Hepatocyte (in vitro differentiated cells): ENCODE measurements around the gene GPR39. TPM values are rescaled to one million over a fixed set of nuclear protein-coding genes. Genes with fewer than 3 reads are reported as not detected.
"Not testable (repeated sequence)": the region's sequence is repeated elsewhere in the genome, so short reads cannot be mapped to it uniquely, and the experiment has no call there.

ENCODE experiments used
- DNase-seq: peaks from one replicate; pipeline ENCODE4 v3.0.0-alpha.2; 2016; ENCODE audit warnings: low spot score
- H2AFZ ChIP-seq: fragments of 200-600 bp; sonication (generic); 2 replicates; pipeline ENCODE4 v1.6.0; 2016; ENCODE audit warnings: antibody characterized with exemption, mild to moderate bottlenecking
- H3K27ac ChIP-seq: fragments of 200-600 bp; sonication (generic); 2 replicates; pipeline ENCODE4 v1.5.1; 2016; ENCODE audit warnings: mild to moderate bottlenecking
- H3K27me3 ChIP-seq: fragments of 200-600 bp; sonication (generic); 2 replicates; pipeline ENCODE4 v1.6.1; 2016
- H3K36me3 ChIP-seq: fragments of 200-600 bp; sonication (generic); replicated peaks from 2 replicates; pipeline ENCODE4 v1.5.1; 2016; ENCODE audit warnings: low read depth; ENCODE audit not compliant: insufficient read depth
- H3K4me1 ChIP-seq: fragments of 200-600 bp; sonication (generic); 2 replicates; pipeline ENCODE4 v1.5.1; 2016; ENCODE audit warnings: mild to moderate bottlenecking, moderate library complexity; ENCODE audit not compliant: insufficient read depth
- H3K4me2 ChIP-seq: fragments of 200-600 bp; sonication (generic); 2 replicates; pipeline ENCODE4 v1.6.0; 2016
- H3K4me3 ChIP-seq: fragments of 200-600 bp; sonication (generic); 2 replicates; pipeline ENCODE4 v1.5.1; 2016; ENCODE audit warnings: mild to moderate bottlenecking
- H3K79me2 ChIP-seq: fragments of 200-600 bp; sonication (generic); 2 replicates; pipeline ENCODE4 v1.6.0; 2017; ENCODE audit warnings: mild to moderate bottlenecking
- H3K9me2 ChIP-seq: fragments of 200-600 bp; sonication (generic); replicated peaks from 2 replicates; pipeline ENCODE4 v1.6.0; 2017; ENCODE audit warnings: mild to moderate bottlenecking; ENCODE audit not compliant: insufficient read depth
- H3K9me3 ChIP-seq: fragments of 200-600 bp; sonication (generic); 2 replicates; pipeline ENCODE4 v1.5.1; 2016; ENCODE audit warnings: low read depth, mild to moderate bottlenecking
- H4K20me1 ChIP-seq: fragments of 200-600 bp; sonication (generic); 2 replicates; pipeline ENCODE4 v1.6.0; 2016; ENCODE audit warnings: mild to moderate bottlenecking; ENCODE audit not compliant: insufficient read depth, poor library complexity, severe bottlenecking
- CTCF ChIP-seq: fragments of 200-600 bp; sonication (generic); IDR thresholded peaks from 2 replicates; pipeline ENCODE4 v1.5.1; 2016; ENCODE audit warnings: antibody characterized with exemption, mild to moderate bottlenecking; ENCODE audit not compliant: poor library complexity
- EZH2 ChIP-seq: fragments of 200-600 bp; sonication (generic); IDR thresholded peaks from 2 replicates; pipeline ENCODE4 v1.6.1; 2016; ENCODE audit warnings: antibody characterized with exemption, mild to moderate bottlenecking, borderline replicate concordance
- EZH2phosphoT487 ChIP-seq: fragments of 200-600 bp; sonication (generic); IDR thresholded peaks from one replicate; pipeline ENCODE4 v1.6.1; 2018; ENCODE audit warnings: antibody characterized with exemption, mild to moderate bottlenecking, low read depth, moderate library complexity; ENCODE audit not compliant: unreplicated experiment, severe bottlenecking
- WGBS: methylation state at CpG from one replicate; pipeline ENCODE4 v1.1.6; 2016; ENCODE audit warnings: low lambda C conversion rate; ENCODE audit errors: missing lambda C conversion rate; 5-methylcytosine and 5-hydroxymethylcytosine counted together
- polyA plus RNA-seq: library from polyadenylated mRNA; unstranded; fragments of >200 nt; fragmentation: Nextera tagmentation; extraction: Ambion mirVana; gene quantifications from 2 replicates; pipeline ENCODE4 v1.2.1, GENCODE V29; 2016
- total RNA-seq: library from RNA; depleted of rRNA; stranded (reverse); fragments of >200 nt; gene quantifications from 2 replicates; pipeline ENCODE4 v1.2.3, GENCODE V29; 2014

GPR39 gene
- total and polyA plus RNA-seq, 2 experiments from 2014 or later: 11.1 to 14.5 TPM

- DNase-seq: no peak
- no peaks in the 10 kb centered on the region for H3K27me3 ChIP-seq
- TF ChIP-seq EZH2 (no peak), CTCF (no peak), EZH2phosphoT487 (no peak)
- no peak overlapping the region for H2AFZ ChIP-seq
- no peaks in the 10 kb centered on the region for H3K79me2 ChIP-seq
- peak overlapping the region; percentile 14 for H3K27ac ChIP-seq
- H4K20me1 ChIP-seq: no peaks in the 10 kb centered on the region
- H3K4me3 ChIP-seq: no peak overlapping the region
- H3K4me2 ChIP-seq: no peak overlapping the region
- no peaks in the 10 kb centered on the region for H3K4me1 ChIP-seq
- no peaks in the 10 kb centered on the region for H3K9me2 ChIP-seq
- H3K9me3 ChIP-seq: no peaks in the 10 kb centered on the region
- 68% methylated on average over 3 of the region's 3 CpGs for WGBS
- H3K36me3 ChIP-seq: no peaks in the 10 kb centered on the region
These were observed 26.5 kb upstream of the GPR39 start for GRCh38 chr2:132390076-132390475.

- Histone ChIP-seq H3K36me3 (no peaks in the 10 kb centered on the region), H3K27me3 (no peaks in the 10 kb centered on the region), H3K9me2 (no peaks in the 10 kb centered on the region), H2AFZ (no peak overlapping the region), H3K4me3 (no peak overlapping the region), H3K79me2 (no peaks in the 10 kb centered on the region), H3K27ac (no peak overlapping the region), H3K9me3 (no peaks in the 10 kb centered on the region), H3K4me1 (no peaks in the 10 kb centered on the region), H3K4me2 (no peak overlapping the region), H4K20me1 (no peaks in the 10 kb centered on the region)
- WGBS: 75% methylated on average over 3 of the region's 3 CpGs
- no peak for DNase-seq
- TF ChIP-seq EZH2phosphoT487 (no peak), CTCF (no peak), EZH2 (no peak)
These were observed 25.2 kb upstream of the GPR39 start for GRCh38 chr2:132391378-132391777.

GRCh38 chr2:132392221-132392620, 24.4 kb upstream of the GPR39 start:
- Histone ChIP-seq H3K9me2 (no peaks in the 10 kb centered on the region), H3K79me2 (no peaks in the 10 kb centered on the region), H3K9me3 (no peaks in the 10 kb centered on the region), H2AFZ (no peak overlapping the region), H3K4me1 (no peaks in the 10 kb centered on the region), H3K4me2 (no peak overlapping the region), H3K36me3 (no peaks in the 10 kb centered on the region), H4K20me1 (no peaks in the 10 kb centered on the region), H3K27ac (no peak overlapping the region), H3K27me3 (no peaks in the 10 kb centered on the region), H3K4me3 (no peak overlapping the region)
- 28% methylated on average over 2 of the region's 2 CpGs for WGBS
- TF ChIP-seq EZH2phosphoT487 (no peak), CTCF (no peak), EZH2 (no peak)
- DNase-seq: no peak

- H3K4me2 ChIP-seq: no peak overlapping the region
- H3K27ac ChIP-seq: no peak overlapping the region
- no peaks in the 10 kb centered on the region for H3K27me3 ChIP-seq
- no peaks in the 10 kb centered on the region for H3K79me2 ChIP-seq
- DNase-seq: no peak
- no peaks in the 10 kb centered on the region for H3K9me2 ChIP-seq
- WGBS: 88% methylated on average over 7 of the region's 7 CpGs
- no peaks in the 10 kb centered on the region for H4K20me1 ChIP-seq
- no peaks in the 10 kb centered on the region for H3K4me1 ChIP-seq
- H3K9me3 ChIP-seq: no peaks in the 10 kb centered on the region
- no peaks in the 10 kb centered on the region for H3K36me3 ChIP-seq
- TF ChIP-seq EZH2: no peak
- TF ChIP-seq CTCF: no peak
- no peak for TF ChIP-seq EZH2phosphoT487
- no peak overlapping the region for H3K4me3 ChIP-seq
- H2AFZ ChIP-seq: no peak overlapping the region
These were observed 23.7 kb upstream of the GPR39 start for GRCh38 chr2:132392879-132393278.

GRCh38 chr2:132397042-132397441, 19.6 kb upstream of the GPR39 start:
- not testable (repeated sequence) for H3K79me2 ChIP-seq, H3K4me2 ChIP-seq, H3K4me3 ChIP-seq, DNase-seq, H3K36me3 ChIP-seq, H4K20me1 ChIP-seq, H2AFZ ChIP-seq, H3K27me3 ChIP-seq, H3K9me2 ChIP-seq, H3K27ac ChIP-seq, H3K9me3 ChIP-seq, H3K4me1 ChIP-seq
- WGBS: 63% methylated on average over 3 of the region's 3 CpGs
